Progenitor cell of endocrine pancreas (in vitro differentiated cells): Measurements from ENCODE around the gene WFDC5. TPM values are rescaled to one million over a fixed set of nuclear protein-coding genes. Genes with fewer than 3 reads are reported as not detected.
A peak's percentile ranks its signal among the peaks of the same experiment; 100 is the strongest.

Experiments used
- DNase-seq: peaks from one replicate; pipeline ENCODE4 v3.0.0; 2021; ENCODE audit warnings: low spot score; ENCODE audit not compliant: unreplicated experiment
- H3K27ac Mint-ChIP-seq: 2 replicates; pipeline ENCODE4 v1.8.0; 2021; ENCODE audit warnings: mild to moderate bottlenecking, moderate library complexity, mixed read lengths
- H3K27me3 Mint-ChIP-seq: 2 replicates; pipeline ENCODE4 v1.8.0; 2021; ENCODE audit warnings: mixed read lengths
- H3K36me3 Mint-ChIP-seq: 2 replicates; pipeline ENCODE4 v1.8.0; 2022; ENCODE audit warnings: mixed read lengths; ENCODE audit not compliant: insufficient read depth
- H3K4me1 Mint-ChIP-seq: 2 replicates; pipeline ENCODE4 v1.8.0; 2021; ENCODE audit warnings: low read depth, mixed read lengths
- H3K4me3 Mint-ChIP-seq: 2 replicates; pipeline ENCODE4 v1.8.0; 2021; ENCODE audit warnings: low read depth, mild to moderate bottlenecking, moderate library complexity, mixed read lengths
- H3K9me3 Mint-ChIP-seq: 2 replicates; pipeline ENCODE4 v1.8.0; 2021; ENCODE audit warnings: low read depth, mixed read lengths
- CTCF ChIP-seq: fragments of 200-600 bp; sonication (generic); IDR thresholded peaks from one replicate; pipeline ENCODE4 v1.5.0; 2021; ENCODE audit warnings: antibody characterized with exemption, mild to moderate bottlenecking; ENCODE audit not compliant: unreplicated experiment
- total RNA-seq: library from RNA; stranded (reverse); gene quantifications from 2 replicates; pipeline ENCODE4 v1.2.1, GENCODE V29; 2021

Gene WFDC5
- total RNA-seq, 1 donor from 2014 or later: not detected

GRCh38 chr20:45103072-45103471 is 11.9 kb downstream of the WFDC5 start:
- Mint-ChIP-seq H3K27me3 (peaks cover 39% of the 10 kb centered on the region), H3K4me1 (peaks cover 4% of the 10 kb centered on the region)
- no peak for TF ChIP-seq CTCF

GRCh38 chr20:45101333-45101850 is 13.6 kb downstream of the WFDC5 start:
- peaks cover 4% of the 10 kb centered on the region for H3K4me1 Mint-ChIP-seq
- peak overlapping the region; percentile 6 for H3K27ac Mint-ChIP-seq
- H3K36me3 Mint-ChIP-seq: no peaks in the 10 kb centered on the region
- no peaks in the 10 kb centered on the region for H3K9me3 Mint-ChIP-seq
- peak overlapping the region; percentile 64 for H3K4me3 Mint-ChIP-seq
- H3K27me3 Mint-ChIP-seq: peaks cover 43% of the 10 kb centered on the region
- DNase-seq: no peak
- no peak for TF ChIP-seq CTCF

More at GRCh38 chr20:45103072-45103471, 11.9 kb downstream of the WFDC5 start:
- no peaks in the 10 kb centered on the region for H3K36me3 Mint-ChIP-seq
- no peak for DNase-seq
- no peaks in the 10 kb centered on the region for H3K9me3 Mint-ChIP-seq
- no peak overlapping the region for H3K27ac Mint-ChIP-seq
- no peak overlapping the region for H3K4me3 Mint-ChIP-seq

GRCh38 chr20:45100563-45101245 is 14.3 kb downstream of the WFDC5 start, which contains the start of gene KCNS1:
KCNS1 (minus strand) TSS chr20:45101127; CDS start chr20:45099236, 1,891 bp downstream.
- peaks cover 4% of the 10 kb centered on the region for H3K4me1 Mint-ChIP-seq
- peak; percentile 19 for TF ChIP-seq CTCF
- H3K27ac Mint-ChIP-seq: peak within 1 kb of the TSS; percentile 6
- H3K36me3 Mint-ChIP-seq: no peaks in the 10 kb centered on the region
- DNase-seq: peak; percentile 53
- no peaks in the 10 kb centered on the region for H3K9me3 Mint-ChIP-seq
- H3K4me3 Mint-ChIP-seq: peak within 1 kb of the TSS; percentile 64
- H3K27me3 Mint-ChIP-seq: peaks cover 48% of the 10 kb centered on the region

- H3K4me3 Mint-ChIP-seq: no peak overlapping the region
- peak; percentile 44 for TF ChIP-seq CTCF
- H3K27ac Mint-ChIP-seq: no peak overlapping the region
- peaks cover 4% of the 10 kb centered on the region for H3K4me1 Mint-ChIP-seq
- DNase-seq: no peak
- no peaks in the 10 kb centered on the region for H3K36me3 Mint-ChIP-seq
- no peaks in the 10 kb centered on the region for H3K9me3 Mint-ChIP-seq
- peaks cover 48% of the 10 kb centered on the region for H3K27me3 Mint-ChIP-seq
These were observed 16.7 kb downstream of the WFDC5 start for GRCh38 chr20:45098103-45098773.

GRCh38 chr20:45097485-45098102 is 17.4 kb downstream of the WFDC5 start:
- Mint-ChIP-seq H3K27me3 (peaks cover 48% of the 10 kb centered on the region), H3K36me3 (no peaks in the 10 kb centered on the region), H3K4me3 (no peak overlapping the region), H3K4me1 (peaks cover 4% of the 10 kb centered on the region), H3K27ac (no peak overlapping the region), H3K9me3 (no peaks in the 10 kb centered on the region)
- TF ChIP-seq CTCF: no peak
- DNase-seq: no peak
